H1 (cell line): ENCODE measurements around the gene HJURP. TPM values are rescaled to one million over a fixed set of nuclear protein-coding genes. Genes with fewer than 3 reads are reported as not detected.

Source experiments
- BACH1 ChIP-seq: IDR thresholded peaks from 2 replicates; pipeline ENCODE4 v1.6.1; 2012; ENCODE audit warnings: low read length, improper control_type of control experiment
- CEBPB ChIP-seq: IDR thresholded peaks from 2 replicates; pipeline ENCODE4 v1.6.1; 2012; ENCODE audit warnings: low read depth, low read length
- CHD1 ChIP-seq: IDR thresholded peaks from 2 replicates; pipeline ENCODE4 v1.6.1; 2012; ENCODE audit warnings: low read depth, low read length, improper control_type of control experiment
- POLR2A ChIP-seq, 2 experiments: IDR thresholded peaks; 1 replicate in 1 of 2; 2 replicates in 1 of 2; pipeline ENCODE4 v1.6.1; 2011; ENCODE audit warnings: low read depth in 2 of 2, low read length in 2 of 2, mild to moderate bottlenecking in 2 of 2; ENCODE audit errors: control extremely low read depth in 1 of 2
- SRF ChIP-seq: IDR thresholded peaks from 2 replicates; pipeline ENCODE4 v1.6.1; 2011; ENCODE audit warnings: mild to moderate bottlenecking, low read depth, low read length, moderate library complexity
- polyA plus RNA-seq, 7 experiments: library from polyadenylated mRNA; depleted of rRNA in 3 of 7; stranded (reverse) in 5 of 7; unstranded in 2 of 7; fragments of >200 nt in 5 of 7; fragments of 200-250 nt in 2 of 7; gene quantifications; 1 replicate in 5 of 7; 2 replicates in 1 of 7; 4 replicates in 1 of 7; pipeline versions ENCODE4 v1.2.1 to v1.2.3, GENCODE V29; 2011 to 2013; ENCODE audit warnings: missing spikeins in 2 of 7, mixed read lengths in 2 of 7
- total RNA-seq: library from RNA; stranded (reverse); fragmentation: NEBNext Ultra II Directional; extraction: Animal tissue kit (Norgen Biotek cat#: 25700); gene quantifications from 2 replicates; pipeline ENCODE4 v1.2.1, GENCODE V29; 2021

Gene HJURP
- total and polyA plus RNA-seq, 2 of the 8 experiments (the other 6 are each of a cell fraction or from before 2014, with no cell fraction given): 49.3 to 60.5 TPM

- no peak for TF ChIP-seq CEBPB
- TF ChIP-seq POLR2A (IDR thresholded peaks at IDR 0.05; ENCODE audit: control extremely low read depth in 1 of 2, low read depth in 2 of 2, low read length in 2 of 2): no peak; a peak in 1 of 3 replicates
- no peak for TF ChIP-seq SRF
- TF ChIP-seq CHD1: no peak
- no peak for TF ChIP-seq BACH1
Observed at GRCh38 chr2:233832414-233832813, 21.9 kb downstream of the HJURP start (continued).
